ENCODE measurements around the gene IDS.

The IDS gene

GRCh38 chrX:149518236-149518635, 13.1 kb upstream of the IDS start:
- TF ChIP-seq ZNF8 (CRISPR knock-in tag; IDR thresholded peaks at IDR 0.05) = no peak
- TF ChIP-seq ZNF70 (CRISPR knock-in tag; IDR thresholded peaks at IDR 0.05) = no peak
- no peak for TF ChIP-seq CSRNP3 (CRISPR knock-in tag; IDR thresholded peaks at IDR 0.05)
- no peak for TF ChIP-seq BACH2 (CRISPR knock-in tag; IDR thresholded peaks at IDR 0.05; ENCODE audit: borderline replicate concordance)
- no peak for TF ChIP-seq ZFP3 (CRISPR knock-in tag; IDR thresholded peaks at IDR 0.05)
- TF ChIP-seq CREB5 (CRISPR knock-in tag; IDR thresholded peaks at IDR 0.05; ENCODE audit: low read depth) = no peak
- no peak for TF ChIP-seq ZFP30 (CRISPR knock-in tag; IDR thresholded peaks at IDR 0.05)
- no peak for TF ChIP-seq OSR1 (CRISPR knock-in tag; IDR thresholded peaks at IDR 0.05)
- TF ChIP-seq TCF4 (CRISPR knock-in tag; IDR thresholded peaks at IDR 0.05; ENCODE audit: borderline replicate concordance) = no peak
- no peak for TF ChIP-seq ESRRG (CRISPR knock-in tag; IDR thresholded peaks at IDR 0.05)
- TF ChIP-seq ISL1 (CRISPR knock-in tag; IDR thresholded peaks at IDR 0.05) = no peak
- ATAC-seq = no peak

GRCh38 chrX:149517308-149517707, 12.2 kb upstream of the IDS start:
- no peak for TF ChIP-seq TCF4 (CRISPR knock-in tag; IDR thresholded peaks at IDR 0.05; ENCODE audit: borderline replicate concordance)
- no peak for TF ChIP-seq CSRNP3 (CRISPR knock-in tag; IDR thresholded peaks at IDR 0.05)
- TF ChIP-seq BACH2 (CRISPR knock-in tag; IDR thresholded peaks at IDR 0.05; ENCODE audit: borderline replicate concordance) = no peak
- no peak for TF ChIP-seq ZNF70 (CRISPR knock-in tag; IDR thresholded peaks at IDR 0.05)
- no peak for TF ChIP-seq ZNF565 (CRISPR knock-in tag; conservative IDR thresholded peaks at IDR 0.05; ENCODE audit: low read depth)
- no peak for TF ChIP-seq ZFP3 (CRISPR knock-in tag; IDR thresholded peaks at IDR 0.05)
- no peak for TF ChIP-seq ZC3H10 (CRISPR knock-in tag; IDR thresholded peaks at IDR 0.05)
- no peak for TF ChIP-seq ISL1 (CRISPR knock-in tag; IDR thresholded peaks at IDR 0.05)
- no peak for TF ChIP-seq CSDC2 (CRISPR knock-in tag; IDR thresholded peaks at IDR 0.05)
- no peak for TF ChIP-seq PPARA (CRISPR knock-in tag; IDR thresholded peaks at IDR 0.05; ENCODE audit: borderline replicate concordance)
- TF ChIP-seq ZNF8 (CRISPR knock-in tag; IDR thresholded peaks at IDR 0.05) = no peak
- no peak for ATAC-seq

GRCh38 chrX:149516604-149517003, 11.5 kb upstream of the IDS start:
- TF ChIP-seq OSR1 (CRISPR knock-in tag; IDR thresholded peaks at IDR 0.05) = no peak
- no peak for TF ChIP-seq ESRRG (CRISPR knock-in tag; IDR thresholded peaks at IDR 0.05)
- TF ChIP-seq ZNF70 (CRISPR knock-in tag; IDR thresholded peaks at IDR 0.05) = no peak
- no peak for TF ChIP-seq ZFP30 (CRISPR knock-in tag; IDR thresholded peaks at IDR 0.05)
- TF ChIP-seq GLIS3 (CRISPR knock-in tag; IDR thresholded peaks at IDR 0.05) = no peak
- TF ChIP-seq CSRNP3 (CRISPR knock-in tag; IDR thresholded peaks at IDR 0.05) = no peak
- TF ChIP-seq ZNF8 (CRISPR knock-in tag; IDR thresholded peaks at IDR 0.05) = no peak
- no peak for TF ChIP-seq CSDC2 (CRISPR knock-in tag; IDR thresholded peaks at IDR 0.05)
- TF ChIP-seq TOX (CRISPR knock-in tag; IDR thresholded peaks at IDR 0.05; ENCODE audit: borderline replicate concordance) = no peak
- no peak for TF ChIP-seq PPARA (CRISPR knock-in tag; IDR thresholded peaks at IDR 0.05; ENCODE audit: borderline replicate concordance)
- no peak for TF ChIP-seq RARB (CRISPR knock-in tag; IDR thresholded peaks at IDR 0.05)
- TF ChIP-seq ARNTL (CRISPR knock-in tag; IDR thresholded peaks at IDR 0.05; ENCODE audit: borderline replicate concordance, low read depth) = no peak
- no peak for TF ChIP-seq CREB5 (CRISPR knock-in tag; IDR thresholded peaks at IDR 0.05; ENCODE audit: low read depth)
- ATAC-seq = no peak

- TF ChIP-seq POU6F1 (CRISPR knock-in tag; IDR thresholded peaks at IDR 0.05; ENCODE audit: borderline replicate concordance, low read depth) (no peak), PATZ1 (CRISPR knock-in tag; IDR thresholded peaks at IDR 0.05; ENCODE audit: borderline replicate concordance) (no peak), ARNTL (CRISPR knock-in tag; IDR thresholded peaks at IDR 0.05; ENCODE audit: borderline replicate concordance, low read depth) (no peak), TCF4 (CRISPR knock-in tag; IDR thresholded peaks at IDR 0.05; ENCODE audit: borderline replicate concordance) (no peak), CSDC2 (CRISPR knock-in tag; IDR thresholded peaks at IDR 0.05) (no peak), ZNF8 (CRISPR knock-in tag; IDR thresholded peaks at IDR 0.05) (no peak), CSRNP3 (CRISPR knock-in tag; IDR thresholded peaks at IDR 0.05) (no peak), ZC3H10 (CRISPR knock-in tag; IDR thresholded peaks at IDR 0.05) (no peak)
- ATAC-seq = no peak
These were observed 11.0 kb upstream of the IDS start for GRCh38 chrX:149515954-149516602.
